IPS DF 4.7 (cell line): ENCODE results near the gene TRIP12.
"Not testable (repeated sequence)": the region's sequence is repeated elsewhere in the genome, so short reads cannot be mapped to it uniquely, and the experiment has no call there.

ENCODE experiments used
- DNase-seq: peaks from one replicate; pipeline ENCODE4 v3.0.0-alpha.2; 2013; ENCODE audit warnings: low spot score; ENCODE audit errors: extremely low read depth

Gene TRIP12

DNA sequence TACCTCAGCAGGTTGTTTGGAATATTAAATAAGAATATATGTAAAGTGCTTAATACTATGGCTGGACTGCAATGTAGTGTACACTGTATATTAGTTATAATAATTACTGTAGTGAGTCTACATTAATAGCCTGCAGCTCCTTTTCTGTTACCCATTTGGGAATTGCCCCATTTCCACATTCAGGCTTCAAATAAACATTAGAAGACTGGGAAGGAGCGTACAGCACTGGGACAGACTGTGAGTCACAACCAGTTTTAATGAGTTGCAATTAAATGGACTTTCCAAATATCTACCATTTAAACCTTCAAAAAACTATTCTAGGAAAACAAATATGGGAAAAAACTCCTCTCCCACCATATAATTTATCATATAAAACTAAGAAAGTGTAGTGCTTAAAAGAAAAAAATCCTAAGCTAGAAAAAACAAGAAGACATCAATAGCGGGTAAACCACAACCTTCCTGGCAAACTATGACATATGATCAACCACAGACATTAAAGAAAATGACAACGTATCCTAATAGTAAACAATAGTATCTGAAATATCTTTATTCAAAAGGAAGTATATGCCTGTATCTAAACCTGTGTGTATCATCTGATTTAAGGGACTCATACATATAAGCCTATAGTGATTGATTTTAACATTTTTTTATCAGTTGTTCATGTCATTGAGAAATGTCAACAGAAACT, 86.1 kb downstream of the TRIP12 start:
- DNase-seq: no peak

DNA sequence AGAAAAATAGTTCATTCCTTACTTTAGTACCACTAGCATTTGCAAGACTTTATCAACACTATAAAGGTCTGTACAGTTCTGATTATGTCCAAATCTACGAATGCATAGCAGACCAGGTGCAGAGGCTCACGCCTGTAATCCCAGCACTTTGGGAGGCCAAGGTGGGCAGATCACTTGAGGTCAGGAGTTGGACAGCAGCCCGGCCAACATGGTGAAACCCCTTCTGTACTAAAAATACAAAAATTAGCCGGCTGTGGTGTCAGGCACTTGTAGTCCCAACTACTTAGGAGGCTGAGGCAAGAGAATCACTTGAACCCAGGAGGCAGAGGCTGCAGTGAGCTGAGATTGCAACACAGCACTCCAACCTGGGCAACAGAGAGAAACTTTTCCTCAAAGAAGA, 87.4 kb downstream of the TRIP12 start:
- not testable (repeated sequence) for DNase-seq

DNA sequence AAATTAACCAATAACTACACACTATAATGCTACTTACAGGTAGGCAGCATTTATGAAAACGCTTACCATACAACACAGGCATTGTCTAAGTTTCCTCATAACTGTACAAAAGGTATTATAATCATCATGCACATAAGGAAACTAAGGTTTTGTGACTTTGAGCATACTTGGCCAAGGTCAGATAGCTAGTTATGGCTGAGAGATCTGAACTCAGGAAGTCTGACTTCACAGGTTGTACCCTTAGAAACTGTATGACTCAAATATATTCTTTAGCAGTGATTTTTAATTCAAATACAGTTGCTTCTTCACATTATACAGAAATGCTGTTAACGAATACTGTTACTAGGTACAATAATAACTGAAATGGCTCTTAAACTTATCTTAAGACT, 89.3 kb downstream of the TRIP12 start:
- no peak for DNase-seq

DNA sequence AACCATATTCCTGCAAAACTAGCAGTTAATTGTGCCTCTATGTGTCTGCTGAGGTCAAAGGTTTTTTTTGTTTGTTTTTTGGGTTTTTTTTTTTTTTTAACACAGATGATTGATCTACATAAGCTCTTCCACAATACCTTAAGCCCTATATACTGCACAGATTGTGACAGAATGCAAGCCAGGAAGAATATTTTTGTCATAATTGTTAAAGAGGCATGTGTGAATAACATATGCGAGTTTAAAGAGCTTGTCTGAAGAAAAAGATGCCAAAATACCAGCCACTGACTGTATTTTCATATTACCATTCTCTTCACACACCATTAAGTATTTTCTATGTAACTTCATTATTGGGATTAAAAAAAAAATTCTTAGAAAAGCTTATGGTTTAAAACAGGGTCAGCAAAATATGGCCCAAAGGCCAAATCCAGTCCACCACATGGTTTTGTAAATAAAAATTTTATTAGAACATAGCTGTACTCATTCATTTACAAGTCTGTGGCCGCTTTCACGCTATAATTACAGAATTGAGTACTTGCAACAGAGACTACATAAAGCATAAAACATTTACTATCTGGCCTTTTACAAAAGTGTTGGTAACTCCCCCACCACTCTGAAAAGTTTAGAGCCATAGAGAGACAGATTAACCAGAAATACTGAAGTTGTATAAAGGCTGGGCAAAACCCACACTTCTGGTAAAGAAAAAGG, 89.9 kb downstream of the TRIP12 start:
- no peak for DNase-seq

DNA sequence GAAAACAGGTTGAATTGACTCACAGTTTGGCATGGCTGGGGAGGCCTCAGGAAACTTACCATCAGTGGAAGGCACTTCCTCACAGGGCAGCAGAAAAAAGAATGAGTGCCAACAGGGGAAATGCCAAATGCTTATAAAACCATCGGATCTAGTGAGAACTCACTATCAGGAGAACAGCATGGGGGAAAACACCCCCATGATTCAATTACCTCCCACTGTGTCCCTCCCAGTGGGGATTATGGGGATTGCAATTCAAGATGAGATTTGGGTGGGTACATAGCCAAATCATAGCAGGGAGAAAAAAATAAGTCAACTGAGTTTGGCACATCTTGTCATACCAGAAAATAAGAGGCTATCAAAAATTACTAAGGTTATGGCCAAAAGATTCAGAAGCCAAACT, 96.3 kb downstream of the TRIP12 start:
- no peak for DNase-seq

DNA sequence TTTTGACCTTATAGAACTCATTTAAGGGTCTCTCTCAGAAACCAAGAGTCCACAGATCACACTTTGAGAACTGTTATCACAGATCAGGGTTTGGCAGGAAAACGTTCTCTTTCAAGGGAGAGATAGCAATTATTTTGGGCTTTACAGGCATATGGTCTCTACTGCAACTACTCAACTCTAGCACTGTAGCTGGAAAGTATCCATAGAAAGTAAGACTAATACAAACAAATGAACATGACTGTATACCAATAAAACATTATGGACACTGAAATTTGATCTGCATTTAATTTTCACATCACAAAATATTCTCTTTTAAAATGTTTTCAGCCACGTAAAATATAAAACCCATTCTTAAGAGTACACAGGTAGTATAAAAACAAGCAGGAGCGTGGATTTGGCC, 100.5 kb downstream of the TRIP12 start:
- DNase-seq: no peak

DNA sequence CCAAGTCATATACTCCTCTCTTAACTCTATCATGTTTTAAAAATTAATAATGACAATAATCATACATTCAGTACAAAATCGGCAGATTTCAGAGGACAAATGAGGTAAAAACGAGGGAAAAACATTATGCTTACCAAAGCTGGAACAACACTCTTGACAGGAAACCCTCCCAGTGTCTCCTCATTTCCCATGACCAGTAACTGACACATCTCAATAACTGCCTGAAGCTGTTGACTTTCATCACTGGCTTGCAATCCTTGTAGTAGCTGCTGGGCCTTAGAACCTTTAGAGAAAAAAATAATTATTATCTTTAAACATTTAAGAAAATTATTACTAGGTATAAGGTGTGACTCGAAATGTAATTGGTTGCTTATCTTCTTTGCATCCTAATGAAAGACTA, 103.6 kb downstream of the TRIP12 start:
- DNase-seq: no peak

DNA sequence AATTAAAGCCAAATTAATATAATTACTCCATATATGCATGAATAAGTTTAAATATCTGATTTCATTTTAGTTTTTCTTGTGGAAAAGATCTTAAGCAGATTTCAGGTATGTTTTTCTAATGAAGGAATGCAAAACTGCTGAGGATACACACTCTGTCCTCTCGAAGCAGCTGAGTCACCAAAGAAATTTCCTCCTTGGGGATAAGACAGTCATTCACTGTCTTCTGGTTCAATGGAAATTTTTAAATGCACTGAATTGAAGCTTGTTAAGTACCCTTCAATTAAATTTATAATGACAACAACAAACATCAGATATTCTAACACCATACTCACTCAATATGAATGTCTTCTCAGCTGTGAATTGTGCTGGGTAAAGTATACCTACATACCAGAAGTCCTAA, 106.0 kb downstream of the TRIP12 start:
- DNase-seq: no peak

DNA sequence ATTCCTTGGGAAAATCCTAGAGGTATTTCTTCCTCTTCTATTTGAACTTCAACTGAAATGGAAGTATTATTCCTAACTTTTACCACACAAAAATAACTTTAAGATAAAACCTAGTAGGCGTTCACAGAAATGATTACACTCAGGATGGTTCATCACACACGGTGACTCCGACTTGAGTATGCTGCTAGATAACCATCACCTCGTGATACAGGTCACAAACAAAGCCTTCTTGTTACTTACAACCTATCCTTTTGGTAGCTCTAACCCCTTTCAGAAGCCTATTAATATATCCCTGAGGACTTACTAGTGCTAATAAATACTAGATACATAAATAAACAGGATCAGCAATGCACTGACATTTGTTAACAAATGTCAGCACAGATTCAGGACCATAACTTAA, 106.5 kb downstream of the TRIP12 start:
- no peak for DNase-seq

DNA sequence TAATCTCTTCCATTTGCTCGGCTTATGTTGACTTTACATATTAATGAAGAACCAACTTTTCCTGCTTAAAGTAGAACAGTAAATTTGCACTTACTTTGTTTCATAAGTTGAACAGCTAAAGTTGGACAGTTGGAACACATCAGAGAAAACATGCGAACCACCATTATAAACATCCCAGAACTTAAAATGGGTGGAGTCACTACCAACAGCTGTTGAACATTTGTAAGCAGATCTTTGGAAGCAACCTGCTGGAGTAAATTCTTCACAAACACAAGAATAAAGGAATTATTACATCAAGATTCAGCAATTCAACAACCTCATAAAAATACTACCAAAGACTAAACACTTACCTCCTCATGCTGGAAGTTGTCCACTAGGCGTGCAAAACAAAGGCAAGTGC, 111.0 kb downstream of the TRIP12 start:
- DNase-seq: no peak

DNA sequence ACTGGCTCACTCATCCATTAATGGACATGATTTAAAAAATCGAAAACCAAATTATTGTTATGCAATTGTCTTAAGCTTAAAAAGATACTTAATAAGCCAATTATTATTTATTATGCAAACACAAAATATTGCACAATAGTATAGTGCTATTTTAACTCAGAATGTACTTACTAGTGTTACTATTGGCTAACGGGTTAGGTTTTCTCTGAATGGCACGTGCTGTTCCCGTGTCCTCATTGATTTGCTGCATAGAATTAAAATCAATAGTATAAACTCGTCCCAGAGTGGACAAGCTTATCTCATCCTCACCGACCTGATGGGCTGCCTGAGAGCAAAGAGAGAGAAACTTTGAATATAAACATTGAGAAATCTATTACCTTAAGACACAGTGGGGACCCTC, 116.2 kb downstream of the TRIP12 start:
- DNase-seq: no peak

DNA sequence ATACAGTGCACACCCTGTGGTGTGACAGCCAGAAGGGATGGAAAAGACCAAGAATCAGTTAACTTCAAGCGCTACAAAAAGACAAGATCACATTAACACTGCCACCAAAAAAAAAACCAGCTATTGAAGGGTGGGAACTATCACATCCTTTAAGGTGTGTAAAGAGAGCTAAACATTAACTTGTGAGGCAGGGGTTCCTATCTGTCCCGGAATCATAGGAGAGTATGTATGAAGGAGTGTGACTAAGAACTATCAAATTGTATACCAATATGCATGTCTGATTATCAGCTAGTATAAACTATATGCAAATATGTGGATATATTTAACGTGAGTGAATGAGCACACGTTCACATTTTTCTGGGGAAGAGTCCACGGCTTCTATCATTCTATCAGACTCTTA, 119.0 kb downstream of the TRIP12 start:
- DNase-seq: no peak

DNA sequence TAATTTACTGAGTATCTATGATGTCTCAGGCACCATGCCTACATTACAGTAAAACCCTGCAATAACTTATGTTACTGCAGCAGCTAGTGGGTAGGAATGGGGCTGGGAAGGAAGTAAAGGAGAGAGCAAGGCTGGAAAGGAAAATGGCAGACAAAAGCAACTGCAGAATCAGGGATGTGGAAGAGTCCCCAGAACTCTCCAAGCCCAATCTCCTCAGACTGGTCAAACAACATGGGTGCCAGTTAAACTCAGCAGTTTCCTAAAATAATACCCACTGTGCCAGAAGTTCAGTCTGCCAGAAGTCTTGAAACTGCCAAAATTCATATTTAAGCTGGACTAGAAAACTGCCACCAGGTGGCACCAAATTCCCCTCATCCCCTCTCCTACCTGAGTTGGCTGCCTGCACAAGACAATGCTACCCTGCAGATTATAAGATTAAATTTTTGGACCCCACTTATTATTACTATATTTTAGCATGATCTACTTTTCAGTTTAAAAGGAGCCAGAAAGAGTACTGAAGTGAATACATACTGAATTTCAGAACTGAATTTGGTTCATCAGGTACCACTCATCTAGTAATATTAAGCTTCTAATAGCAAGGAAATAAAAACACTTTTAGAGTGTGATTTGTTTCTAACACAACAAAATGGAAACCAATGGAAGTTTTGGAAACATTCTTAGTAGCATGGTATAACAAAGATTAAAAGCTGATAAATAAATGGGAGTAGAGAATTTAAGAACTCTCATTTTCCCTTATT, 120.6 kb downstream of the TRIP12 start:
- DNase-seq: peak; percentile 19

DNA sequence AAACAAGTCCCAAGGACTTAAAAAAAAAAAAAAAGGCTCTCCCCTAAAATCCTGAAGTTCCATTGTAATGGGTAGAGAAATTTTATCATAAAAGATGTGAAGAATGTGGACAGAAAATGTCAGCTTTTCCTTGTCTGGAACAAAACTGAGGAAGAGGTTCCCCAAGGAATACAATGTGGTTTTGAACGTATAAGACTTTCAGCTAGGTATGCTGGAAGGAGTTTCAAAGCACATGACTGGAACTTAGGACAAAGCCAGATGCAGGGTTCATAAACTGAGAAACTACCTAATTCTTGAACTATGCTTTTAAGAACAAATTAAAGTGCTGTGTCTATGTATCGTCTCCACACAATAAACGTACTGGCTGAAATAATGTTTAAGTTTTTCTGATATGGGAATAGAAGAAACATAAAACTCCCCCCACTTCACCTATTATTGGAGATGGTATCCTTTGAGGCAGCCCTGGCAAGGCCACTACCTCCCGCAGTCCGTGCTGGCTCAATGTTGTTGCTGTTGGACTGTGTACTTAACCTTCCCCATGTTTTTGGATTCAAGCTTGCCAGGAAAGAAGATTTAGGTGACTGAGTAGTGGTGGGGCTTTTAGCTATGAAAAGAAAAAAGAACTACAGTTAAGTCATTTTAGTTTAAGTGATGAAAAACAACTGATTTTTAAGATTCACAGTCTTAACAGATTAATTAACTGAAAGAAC, 123.2 kb downstream of the TRIP12 start:
- no peak for DNase-seq

DNA sequence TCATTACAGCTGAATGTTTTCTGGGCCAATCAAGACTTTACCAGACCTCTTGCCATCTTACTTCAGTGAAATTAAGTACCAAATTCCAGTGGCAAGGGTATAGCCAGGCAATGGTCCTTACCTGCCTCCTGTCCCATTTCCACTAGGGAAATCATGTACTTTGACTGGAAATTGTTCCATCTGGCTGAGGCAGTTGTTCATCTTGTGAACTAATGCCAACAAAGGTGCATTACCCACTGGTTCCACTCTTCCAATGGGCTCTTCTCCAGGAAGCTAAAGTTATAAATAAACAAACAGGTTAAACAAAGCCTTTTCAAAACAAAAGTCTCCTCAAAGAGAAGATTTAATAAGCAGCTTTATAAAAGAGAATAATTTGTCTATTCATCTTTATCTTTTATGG, 126.8 kb downstream of the TRIP12 start:
- no peak for DNase-seq

DNA sequence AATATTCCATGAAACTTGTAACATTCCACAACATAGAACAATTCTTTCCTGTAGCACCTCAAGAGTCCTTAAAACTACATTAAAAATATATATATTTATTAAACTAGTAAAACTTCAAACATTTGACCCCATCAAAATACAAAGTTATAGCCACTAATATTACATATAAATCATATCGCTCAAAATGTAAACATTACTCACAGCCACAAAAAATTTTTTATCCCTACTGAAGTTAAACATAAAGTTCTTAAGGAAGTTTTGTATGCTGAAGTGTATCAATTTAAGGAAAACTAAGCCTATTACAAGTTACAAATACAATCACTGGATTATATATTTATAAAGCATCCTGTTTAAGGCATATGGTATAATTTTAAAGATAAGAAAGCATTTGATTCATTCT, 127.2 kb downstream of the TRIP12 start:
- no peak for DNase-seq

DNA sequence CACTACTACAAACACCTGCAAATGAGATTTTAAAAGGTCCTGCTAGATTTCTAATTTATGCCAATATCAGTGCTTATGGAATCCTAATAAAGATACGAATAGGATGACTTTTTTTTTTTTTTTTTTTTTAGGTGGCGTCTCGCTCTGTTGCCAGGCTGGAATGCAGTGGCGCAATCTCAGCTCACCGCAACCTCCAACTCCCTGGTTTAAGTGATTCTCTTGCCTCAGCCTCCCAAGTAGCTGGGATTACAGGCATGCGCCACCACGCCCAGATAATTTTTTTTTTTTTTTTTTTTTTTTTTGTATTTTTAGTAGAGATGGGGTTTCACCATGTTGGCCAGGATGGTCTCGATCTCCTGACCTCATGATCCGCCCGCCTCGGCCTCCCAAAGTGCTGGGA, 135.5 kb downstream of the TRIP12 start:
- not testable (repeated sequence) for DNase-seq

DNA sequence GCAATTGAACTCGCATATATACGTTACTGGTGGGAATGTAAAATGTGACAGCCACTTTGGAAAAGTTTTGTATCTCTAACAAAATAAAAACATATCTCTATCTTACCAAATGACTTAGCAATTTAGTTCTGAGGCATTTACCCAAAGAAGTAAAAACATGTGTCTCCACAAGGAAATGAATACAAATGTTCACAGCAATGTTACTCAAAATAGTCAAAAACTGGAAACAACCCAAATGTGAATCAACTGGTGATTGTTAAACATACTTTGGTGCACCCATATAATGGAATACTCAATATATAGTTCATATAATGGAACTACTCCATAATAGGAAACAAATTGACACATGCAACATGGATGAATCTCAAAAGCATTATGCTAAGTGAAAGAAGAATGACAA, 137.0 kb downstream of the TRIP12 start:
- no peak for DNase-seq

DNA sequence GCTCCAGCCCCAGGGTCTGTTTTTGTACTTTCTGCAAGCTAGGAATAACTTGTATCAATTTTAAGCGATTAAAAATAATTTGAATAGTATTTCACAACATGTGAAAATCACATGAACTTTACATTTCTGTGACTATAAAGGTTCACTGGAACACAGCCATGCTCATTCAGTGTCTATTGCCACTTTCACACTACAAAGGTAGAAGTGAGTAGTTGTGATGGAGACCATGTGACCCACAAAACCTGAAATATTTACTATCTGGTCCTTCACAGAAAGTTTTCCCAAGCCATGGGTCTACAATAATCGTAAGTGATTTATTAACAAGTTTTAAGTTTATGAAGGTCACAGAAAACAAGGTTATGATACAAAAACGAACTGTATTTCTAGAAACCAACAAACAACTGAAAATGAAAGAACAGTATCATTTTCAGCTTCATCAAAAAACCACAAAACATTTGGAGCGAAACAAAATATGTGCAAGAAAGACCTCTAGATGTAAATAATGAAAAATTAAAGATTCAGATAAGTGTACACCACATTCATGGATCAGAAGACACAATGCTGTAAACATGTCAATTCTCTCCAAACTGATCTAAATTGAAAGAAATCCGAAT, 138.6 kb downstream of the TRIP12 start:
- DNase-seq: no peak

DNA sequence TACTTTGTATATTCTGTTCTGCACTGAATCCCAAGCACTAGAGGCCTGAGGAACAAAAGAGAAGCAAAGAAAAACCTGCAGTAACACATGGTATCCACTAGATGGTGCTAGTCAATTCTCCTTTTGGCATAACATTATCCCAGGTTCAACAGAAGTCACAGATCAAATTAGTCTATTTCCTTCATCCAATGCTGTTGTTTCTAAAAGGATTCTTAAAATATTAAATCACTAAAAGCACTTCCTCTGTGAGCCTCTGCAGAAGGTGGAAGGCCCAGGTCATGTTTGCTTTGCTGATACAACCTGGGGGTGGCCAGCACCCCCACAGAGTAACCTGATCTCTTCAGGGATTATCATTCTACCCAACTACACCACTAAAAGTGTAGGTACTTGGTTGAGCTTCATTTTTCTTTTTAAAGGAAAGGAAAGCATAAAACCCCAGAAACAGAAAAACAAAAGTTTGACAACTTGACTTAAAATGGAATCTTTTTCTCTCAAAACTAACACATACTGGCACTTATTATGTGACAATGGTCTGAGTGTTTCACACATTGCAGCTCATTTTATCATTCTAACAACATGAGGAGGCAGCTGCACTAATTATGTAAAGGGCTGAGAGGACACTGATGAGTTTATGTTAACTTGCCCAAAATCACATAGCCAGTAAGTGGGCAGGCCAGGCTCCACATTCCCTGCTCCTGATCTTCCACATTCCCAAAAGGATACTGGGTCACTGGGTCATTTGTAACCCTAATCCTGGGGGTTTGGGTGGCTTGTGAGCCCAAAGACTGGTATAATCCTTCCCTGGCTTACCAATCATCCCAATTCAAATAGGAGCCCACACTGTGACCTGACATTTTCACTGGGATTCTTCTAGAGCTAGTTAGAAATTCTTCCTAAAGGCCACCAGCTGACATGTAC, 140.7 kb downstream of the TRIP12 start:
- DNase-seq: peak; percentile 38
